H9 (cell line): ENCODE data around the gene ILDR2. TPM values are rescaled to one million over a fixed set of nuclear protein-coding genes. Genes with fewer than 3 reads are reported as not detected.

Source experiments
- DNase-seq: peaks from one replicate; pipeline ENCODE4 v3.0.0-alpha.2; 2017
- H2AFZ ChIP-seq: one replicate; pipeline ENCODE4 v1.6.1; 2013; ENCODE audit warnings: mild to moderate bottlenecking, low read length, control low read depth, moderate library complexity
- H2AK5ac ChIP-seq: 2 replicates; pipeline ENCODE4 v1.6.1; 2013; ENCODE audit warnings: low read length, control low read depth, mixed read lengths; ENCODE audit not compliant: insufficient read length
- H2BK120ac ChIP-seq: one replicate; pipeline ENCODE4 v1.6.1; 2013; ENCODE audit warnings: low read depth, mild to moderate bottlenecking, low read length, control low read depth, inconsistent platforms; ENCODE audit not compliant: poor library complexity, severe bottlenecking
- H2BK12ac ChIP-seq: 2 replicates; pipeline ENCODE4 v1.6.1; 2013; ENCODE audit warnings: low read length, control low read depth, mixed read lengths, low read depth; ENCODE audit not compliant: insufficient read length
- H2BK15ac ChIP-seq: 2 replicates; pipeline ENCODE4 v1.6.1; 2013; ENCODE audit warnings: low read depth, low read length, control low read depth
- H2BK20ac ChIP-seq: one replicate; pipeline ENCODE4 v1.6.1; 2013; ENCODE audit warnings: low read depth, mild to moderate bottlenecking, low read length, control low read depth, inconsistent platforms; ENCODE audit not compliant: poor library complexity, severe bottlenecking
- H2BK5ac ChIP-seq: 2 replicates; pipeline ENCODE4 v1.6.1; 2013; ENCODE audit warnings: low read length, control low read depth, mixed read lengths; ENCODE audit not compliant: insufficient read length
- H3K14ac ChIP-seq: 2 replicates; pipeline ENCODE4 v1.6.1; 2013; ENCODE audit warnings: low read length, control low read depth; ENCODE audit not compliant: insufficient read depth
- H3K18ac ChIP-seq: 2 replicates; pipeline ENCODE4 v1.6.1; 2013; ENCODE audit warnings: low read depth, mild to moderate bottlenecking, mixed read lengths, low read length, control low read depth; ENCODE audit not compliant: insufficient read length
- H3K23ac ChIP-seq: 2 replicates; pipeline ENCODE4 v1.6.1; 2013; ENCODE audit warnings: low read length, control low read depth, mixed read lengths, low read depth; ENCODE audit not compliant: insufficient read length
- H3K23me2 ChIP-seq: 2 replicates; pipeline ENCODE4 v1.6.1; 2013; ENCODE audit warnings: low read depth, mild to moderate bottlenecking, mixed read lengths, low read length, control low read depth; ENCODE audit not compliant: insufficient read length, poor library complexity, severe bottlenecking
- H3K27ac ChIP-seq: 2 replicates; pipeline ENCODE4 v1.5.1; 2013; ENCODE audit warnings: low read length, control low read depth, mixed read lengths, low read depth; ENCODE audit not compliant: insufficient read length
- H3K27me3 ChIP-seq: 2 replicates; pipeline ENCODE4 v1.6.1; 2013; ENCODE audit warnings: low read length, control low read depth, inconsistent platforms; ENCODE audit not compliant: insufficient read depth
- H3K4ac ChIP-seq: 2 replicates; pipeline ENCODE4 v1.6.1; 2013; ENCODE audit warnings: low read depth, mild to moderate bottlenecking, control low read depth, inconsistent platforms, low read length, moderate library complexity
- H3K4me1 ChIP-seq: 2 replicates; pipeline ENCODE4 v1.6.1; 2013; ENCODE audit warnings: low read length, control low read depth, inconsistent platforms; ENCODE audit not compliant: insufficient read depth
- H3K4me2 ChIP-seq: 2 replicates; pipeline ENCODE4 v1.6.1; 2013; ENCODE audit warnings: low read length, control low read depth, mixed read lengths; ENCODE audit not compliant: insufficient read length, insufficient read depth
- H3K56ac ChIP-seq: 2 replicates; pipeline ENCODE4 v1.6.1; 2013; ENCODE audit warnings: low read depth, mild to moderate bottlenecking, mixed read lengths, low read length, control low read depth; ENCODE audit not compliant: insufficient read length
- H3K79me1 ChIP-seq: 2 replicates; pipeline ENCODE4 v1.6.1; 2013; ENCODE audit warnings: low read depth, mild to moderate bottlenecking, moderate library complexity, low read length, control low read depth, inconsistent platforms; ENCODE audit not compliant: insufficient read depth, poor library complexity, severe bottlenecking
- H3K79me2 ChIP-seq: 2 replicates; pipeline ENCODE4 v1.6.1; 2013; ENCODE audit warnings: low read length, control low read depth, inconsistent platforms; ENCODE audit not compliant: insufficient read depth
- H3K9ac ChIP-seq: 2 replicates; pipeline ENCODE4 v1.6.1; 2013; ENCODE audit warnings: low read length, control low read depth, mixed read lengths; ENCODE audit not compliant: insufficient read length; ENCODE audit errors: extremely low read depth
- H3K9me3 ChIP-seq: one replicate; pipeline ENCODE4 v1.6.1; 2013; ENCODE audit warnings: low read depth, low read length, inconsistent platforms; ENCODE audit not compliant: control insufficient read depth
- H3T11ph ChIP-seq: one replicate; pipeline ENCODE4 v1.6.1; 2013; ENCODE audit warnings: mild to moderate bottlenecking, low read length, control low read depth, inconsistent platforms
- H4K20me1 ChIP-seq: one replicate; pipeline ENCODE4 v1.6.1; 2013; ENCODE audit not compliant: control insufficient read depth, insufficient read length, insufficient read depth
- H4K5ac ChIP-seq: 2 replicates; pipeline ENCODE4 v1.6.1; 2013; ENCODE audit warnings: low read depth, mild to moderate bottlenecking, mixed read lengths, low read length, control low read depth; ENCODE audit not compliant: insufficient read length
- H4K8ac ChIP-seq: replicated peaks from 2 replicates; pipeline ENCODE4 v1.6.1; 2013; ENCODE audit warnings: low read length, control low read depth, mixed read lengths, low read depth; ENCODE audit not compliant: insufficient read length
- H4K91ac ChIP-seq: 2 replicates; pipeline ENCODE4 v1.6.1; 2013; ENCODE audit warnings: low read depth, mild to moderate bottlenecking, moderate library complexity, mixed read lengths, low read length, control low read depth; ENCODE audit not compliant: insufficient read length
- H3K27ac Mint-ChIP-seq, 3 experiments: 2 replicates in 2 of 3; 3 replicates in 1 of 3; pipeline ENCODE4 v1.8.0; 2020 to 2021; ENCODE audit warnings: mixed read lengths in 3 of 3, mild to moderate bottlenecking in 1 of 3, moderate library complexity in 1 of 3
- H3K27me3 Mint-ChIP-seq: 2 replicates; pipeline ENCODE4 v1.8.0; 2021; ENCODE audit warnings: low read depth, mild to moderate bottlenecking, moderate library complexity, mixed read lengths
- H3K36me3 Mint-ChIP-seq, 3 experiments: 2 replicates in 2 of 3; 3 replicates in 1 of 3; pipeline ENCODE4 v1.8.0; 2020 to 2021; ENCODE audit warnings: low read depth in 3 of 3, mixed read lengths in 3 of 3; ENCODE audit not compliant: insufficient read depth in 1 of 3
- H3K4me1 Mint-ChIP-seq, 2 experiments: 2 replicates each; pipeline ENCODE4 v1.8.0; 2020; ENCODE audit warnings: mixed read lengths in 2 of 2
- H3K4me3 Mint-ChIP-seq, 2 experiments: 2 replicates in 1 of 2; 3 replicates in 1 of 2; pipeline ENCODE4 v1.8.0; 2020 to 2021; ENCODE audit warnings: mild to moderate bottlenecking in 2 of 2, mixed read lengths in 2 of 2, moderate library complexity in 1 of 2
- H3K9me3 Mint-ChIP-seq, 2 experiments: 2 replicates in 1 of 2; 3 replicates in 1 of 2; pipeline ENCODE4 v1.8.0; 2020; ENCODE audit warnings: mild to moderate bottlenecking in 2 of 2, mixed read lengths in 2 of 2, moderate library complexity in 1 of 2
- CTCF ChIP-seq: fragments of 200-600 bp; sonication (generic); conservative IDR thresholded peaks from 3 replicates; pipeline ENCODE4 v1.8.0; 2021; ENCODE audit warnings: antibody characterized with exemption, mild to moderate bottlenecking
- WGBS: extraction: QIAGEN DNeasy Blood & Tissue Kit; methylation state at CpG from one replicate; pipeline ENCODE4 v1.1.7; 2013; ENCODE audit warnings: missing lambda C conversion rate, low lambda C conversion rate, mixed read lengths; ENCODE audit not compliant: insufficient read length; ENCODE audit errors: extremely low coverage; 5-methylcytosine and 5-hydroxymethylcytosine counted together
- total RNA-seq: library from RNA; stranded (reverse); gene quantifications from 2 replicates; pipeline ENCODE4 v1.2.1, GENCODE V29; 2021

Gene ILDR2
- total RNA-seq, 1 experiment from 2014 or later = 1.1 TPM

GRCh38 chr1:166937962-166938361, 37.4 kb downstream of the ILDR2 start:
- no peaks in the 10 kb centered on the region for H3K79me1 ChIP-seq
- no CpG with 5 or more reads among the region's 2 CpGs for WGBS
- no peak for DNase-seq
- no peak overlapping the region for H4K91ac ChIP-seq
- H3K79me2 ChIP-seq = no peaks in the 10 kb centered on the region
- H3K23me2 ChIP-seq = no peaks in the 10 kb centered on the region
- no peak overlapping the region for H3K14ac ChIP-seq
- H3K9me3 ChIP-seq = no peaks in the 10 kb centered on the region
- TF ChIP-seq CTCF = no peak
- no peak overlapping the region for H3K18ac ChIP-seq
- H3K27me3 Mint-ChIP-seq = no peaks in the 10 kb centered on the region; the same call in 1 of the 2 replicates
- no peak overlapping the region for H2BK20ac ChIP-seq
- no peak overlapping the region for H2BK120ac ChIP-seq
- no peaks in the 10 kb centered on the region for H4K20me1 ChIP-seq
- H3K27me3 ChIP-seq = no peaks in the 10 kb centered on the region
- H2AK5ac ChIP-seq = no peak overlapping the region
- H3K9me3 Mint-ChIP-seq = no peaks in the 10 kb centered on the region
- no peak overlapping the region for H4K5ac ChIP-seq
- no peak overlapping the region for H3K23ac ChIP-seq
- H3K36me3 Mint-ChIP-seq = no peaks in the 10 kb centered on the region; a peak in 1 of 7 replicates
- no peak overlapping the region for H2BK15ac ChIP-seq
- H4K8ac ChIP-seq = no peak overlapping the region
- no peak overlapping the region for H3K4me2 ChIP-seq
- H3K27ac ChIP-seq = no peak overlapping the region
- no peak overlapping the region for H2BK5ac ChIP-seq
- no peaks in the 10 kb centered on the region for H3K4me1 ChIP-seq
- no peak overlapping the region for H3K56ac ChIP-seq
- H3T11ph ChIP-seq = no peak overlapping the region
- H3K4me1 Mint-ChIP-seq = peaks cover 9 to 10% of the 10 kb centered on the region in 2 experiments
- H3K9ac ChIP-seq = no peak overlapping the region
- no peak overlapping the region for H2BK12ac ChIP-seq
- no peak overlapping the region for H2AFZ ChIP-seq
- H3K27ac Mint-ChIP-seq = no peak overlapping the region
- H3K4ac ChIP-seq = no peak overlapping the region
- no peak overlapping the region for H3K4me3 Mint-ChIP-seq
